ENCODE measurements around the gene ATP11A.

- TF ChIP-seq EZH2 (IDR thresholded peaks at IDR 0.05; ENCODE audit: insufficient read depth, poor library complexity, severe bottlenecking), result no peak
- TF ChIP-seq EZH2phosphoT487 (IDR thresholded peaks at IDR 0.05; ENCODE audit: insufficient read depth, low read depth), result no peak
Observed at GRCh38 chr13:112719016-112719415, 29.2 kb downstream of the ATP11A start.
